GM10248 (cell line): Measurements from ENCODE around the gene PDGFD.

Experiments used
- CTCF ChIA-PET: fragments of 300-600 bp; sonication (Branson Sonifier 250); formaldehyde crosslinking; extraction: SDS; loops from one replicate; lab custom pipeline; 2021; ENCODE audit warnings: antibody characterized with exemption; lab: Yijun Ruan, JAX
- POLR2A ChIA-PET: fragments of 350-650 bp; sonication (Branson Sonifier 250); formaldehyde crosslinking; extraction: SDS; loops from one replicate; lab custom pipeline; 2020; ENCODE audit warnings: antibody characterized with exemption; lab: Yijun Ruan, JAX
- DNase-seq: peaks from one replicate; pipeline ENCODE4 v3.0.0; 2012; ENCODE audit errors: extremely low spot score
- CTCF ChIP-seq: IDR thresholded peaks from 2 replicates; pipeline ENCODE4 v1.5.1; 2012; ENCODE audit warnings: mild to moderate bottlenecking, low read depth; ENCODE audit errors: extremely low read depth, missing control alignments, control extremely low read depth

PDGFD gene

GRCh38 chr11:103895106-103895505 lies 268.8 kb downstream of the PDGFD start:
- no peak for TF ChIP-seq CTCF
- CTCF ChIA-PET = interaction anchor here (1.8 kb wide), 1 partner anchor 8 kb away, joined by 4 read pairs; no protein-coding TSS in a partner anchor
- POLR2A ChIA-PET = no interaction called here
- DNase-seq = no peak

GRCh38 chr11:103894673-103895072 lies 269.3 kb downstream of the PDGFD start:
- no peak for DNase-seq
- ChIA-PET POLR2A (no interaction called here), CTCF (no interaction called here)
- no peak for TF ChIP-seq CTCF

GRCh38 chr11:103894034-103894433 lies 269.9 kb downstream of the PDGFD start:
- no peak for TF ChIP-seq CTCF
- ChIA-PET POLR2A (no interaction called here), CTCF (no interaction called here)
- DNase-seq = no peak

- ChIA-PET CTCF (no interaction called here), POLR2A (no interaction called here)
- DNase-seq = no peak
- no peak for TF ChIP-seq CTCF
Observed at GRCh38 chr11:103893371-103893770, 270.6 kb downstream of the PDGFD start.

GRCh38 chr11:103892603-103893002 lies 271.3 kb downstream of the PDGFD start:
- POLR2A ChIA-PET = no interaction called here
- DNase-seq = no peak
- CTCF ChIA-PET = no interaction called here
- TF ChIP-seq CTCF = no peak

GRCh38 chr11:103890654-103891053 lies 273.3 kb downstream of the PDGFD start:
- CTCF ChIA-PET = interaction anchor here (1.0 kb wide), 1 partner anchor 15 kb away, joined by 3 read pairs; no protein-coding TSS in a partner anchor
- no peak for TF ChIP-seq CTCF
- POLR2A ChIA-PET = no interaction called here
- no peak for DNase-seq

GRCh38 chr11:103889679-103890078 lies 274.3 kb downstream of the PDGFD start:
- POLR2A ChIA-PET = no interaction called here
- TF ChIP-seq CTCF = no peak
- DNase-seq = no peak
- CTCF ChIA-PET = no interaction called here
